GM12892 (cell line): ENCODE data around the gene NECAP2.

Experiments
- DNase-seq: peaks from one replicate; pipeline ENCODE4 v3.0.0; 2011; ENCODE audit not compliant: insufficient read length
- FAIRE-seq: peaks from 2 replicates; lab custom pipeline; 2011; peaks lifted over from hg19 to GRCh38; lab: Jason Lieb, UNC
- POLR2A ChIP-seq: IDR thresholded peaks from 2 replicates; pipeline ENCODE4 v1.6.1; 2011; ENCODE audit warnings: low read depth, low read length, control low read depth
- POLR2AphosphoS5 ChIP-seq: IDR thresholded peaks from 2 replicates; pipeline ENCODE4 v1.6.1; 2011; ENCODE audit warnings: low read depth, low read length, control low read depth
- TAF1 ChIP-seq: IDR thresholded peaks from 2 replicates; pipeline ENCODE4 v1.6.1; 2011; ENCODE audit warnings: low read depth, mild to moderate bottlenecking, control low read depth, low read length, borderline replicate concordance

NECAP2 gene

GRCh38 chr1:16434007-16434406, 6.5 kb upstream of the NECAP2 start:
- DNase-seq = no peak
- TF ChIP-seq POLR2A = no peak
- TF ChIP-seq TAF1 = no peak
- no peak for TF ChIP-seq POLR2AphosphoS5
- FAIRE-seq = no peak

- DNase-seq (no peak), FAIRE-seq (no peak)
- TF ChIP-seq POLR2A (no peak), TAF1 (no peak), POLR2AphosphoS5 (no peak)
These were observed 6.0 kb upstream of the NECAP2 start for GRCh38 chr1:16434501-16434900.

GRCh38 chr1:16436946-16437474, 3.5 kb upstream of the NECAP2 start, which contains the start of gene SPATA21:
Gene SPATA21 (minus strand): TSS chr1:16437424. CDS start chr1:16431371, 6,053 bp downstream.
- no peak for DNase-seq
- TF ChIP-seq POLR2AphosphoS5 (no peak), TAF1 (no peak), POLR2A (no peak)
- no peak for FAIRE-seq

- no peak for TF ChIP-seq TAF1
- no peak for TF ChIP-seq POLR2AphosphoS5
- TF ChIP-seq POLR2A = no peak
- DNase-seq (no peak), FAIRE-seq (no peak)
These were observed 2.0 kb upstream of the NECAP2 start for GRCh38 chr1:16438516-16438915.

- TF ChIP-seq POLR2AphosphoS5 (no peak), POLR2A (no peak), TAF1 (no peak)
- FAIRE-seq = no peak
- no peak for DNase-seq
These were observed 1.6 kb upstream of the NECAP2 start for GRCh38 chr1:16438924-16439323.

- TF ChIP-seq POLR2A = no peak
- DNase-seq = no peak
- no peak for FAIRE-seq
These were observed 424 bp upstream of the NECAP2 start for GRCh38 chr1:16440131-16440469.

GRCh38 chr1:16441282-16441665, 750 bp downstream of the NECAP2 start:
- TF ChIP-seq TAF1 (no peak), POLR2A (no peak), POLR2AphosphoS5 (no peak)
- no peak for DNase-seq
- no peak for FAIRE-seq

- FAIRE-seq = no peak
These were observed 1.7 kb downstream of the NECAP2 start for GRCh38 chr1:16442265-16442664.

GRCh38 chr1:16442941-16443340, 2.4 kb downstream of the NECAP2 start:
- FAIRE-seq (no peak), DNase-seq (no peak)
- TF ChIP-seq TAF1 (no peak), POLR2A (no peak), POLR2AphosphoS5 (no peak)

More at GRCh38 chr1:16442265-16442664, 1.7 kb downstream of the NECAP2 start:
- TF ChIP-seq POLR2AphosphoS5 = no peak
- no peak for TF ChIP-seq TAF1
- TF ChIP-seq POLR2A = no peak; the same call in 1 of the 2 replicates
- no peak for DNase-seq

- FAIRE-seq = no peak
- TF ChIP-seq TAF1 (no peak), POLR2AphosphoS5 (no peak), POLR2A (no peak)
- no peak for DNase-seq
These were observed 3.6 kb downstream of the NECAP2 start for GRCh38 chr1:16443975-16444770.

GRCh38 chr1:16445052-16445451, 4.5 kb downstream of the NECAP2 start:
- TF ChIP-seq TAF1 (no peak), POLR2A (no peak), POLR2AphosphoS5 (no peak)
- no peak for FAIRE-seq

GRCh38 chr1:16446116-16446515, 5.6 kb downstream of the NECAP2 start:
- TF ChIP-seq TAF1 (no peak), POLR2A (no peak), POLR2AphosphoS5 (no peak)
- DNase-seq = no peak
- no peak for FAIRE-seq

More at GRCh38 chr1:16445052-16445451, 4.5 kb downstream of the NECAP2 start:
- DNase-seq = no peak

GRCh38 chr1:16447641-16448040, 7.1 kb downstream of the NECAP2 start:
- FAIRE-seq (no peak), DNase-seq (no peak)
- TF ChIP-seq POLR2AphosphoS5 (no peak), TAF1 (no peak), POLR2A (no peak)

GRCh38 chr1:16449065-16449464, 8.5 kb downstream of the NECAP2 start:
- TF ChIP-seq POLR2A (no peak), TAF1 (no peak), POLR2AphosphoS5 (no peak)
- FAIRE-seq = no peak
- DNase-seq = no peak
